Left ventricle myocardium inferior (tissue), 1 donor: ENCODE measurements around the gene CNOT4. TPM values are rescaled to one million over a fixed set of nuclear protein-coding genes. Genes with fewer than 3 reads are reported as not detected.

ENCODE experiments used
- DNase-seq: peaks from one replicate; pipeline ENCODE4 v3.0.0-alpha.2; 2020
- H3K27ac ChIP-seq: fragments of 200-600 bp; replicated peaks from 2 replicates; pipeline ENCODE4 v1.8.0; 2021
- H3K27me3 ChIP-seq: fragments of 200-600 bp; 2 replicates; pipeline ENCODE4 v1.8.0; 2021; ENCODE audit warnings: low read depth
- H3K36me3 ChIP-seq: fragments of 200-600 bp; 2 replicates; pipeline ENCODE4 v1.8.0; 2021
- H3K4me1 ChIP-seq: fragments of 200-600 bp; 2 replicates; pipeline ENCODE4 v1.8.0; 2021
- H3K4me3 ChIP-seq: fragments of 200-600 bp; 2 replicates; pipeline ENCODE4 v1.8.0; 2021; ENCODE audit warnings: mild to moderate bottlenecking, moderate library complexity
- H3K9me3 ChIP-seq: fragments of 200-600 bp; replicated peaks from 2 replicates; pipeline ENCODE4 v1.8.0; 2021
- intact Hi-C: fragments of 100-400 bp; cut with micrococcal nuclease; formaldehyde crosslinking; loops from one replicate; pipeline ENCODE4 v1.11.0; 2022
- total RNA-seq: library from RNA; stranded (reverse); fragmentation: NEBNext Ultra II Directional; extraction: Animal tissue kit (Norgen Biotek cat#: 25700); gene quantifications from one replicate; pipeline ENCODE4 v1.2.1, GENCODE V29; 2021
- TF ChIP-seq, protein P1 (sequence below): fragments of 200-600 bp; IDR thresholded peaks from 2 replicates; pipeline ENCODE4 v1.8.0; 2021; ENCODE audit warnings: antibody characterized with exemption, mild to moderate bottlenecking, borderline replicate concordance
- donor health status: DM: no; HTN: yes; CAD: no; lungs with severe emphysema.

CNOT4 gene
- total RNA-seq, 1 donor from 2014 or later: 26.1 TPM

DNA sequence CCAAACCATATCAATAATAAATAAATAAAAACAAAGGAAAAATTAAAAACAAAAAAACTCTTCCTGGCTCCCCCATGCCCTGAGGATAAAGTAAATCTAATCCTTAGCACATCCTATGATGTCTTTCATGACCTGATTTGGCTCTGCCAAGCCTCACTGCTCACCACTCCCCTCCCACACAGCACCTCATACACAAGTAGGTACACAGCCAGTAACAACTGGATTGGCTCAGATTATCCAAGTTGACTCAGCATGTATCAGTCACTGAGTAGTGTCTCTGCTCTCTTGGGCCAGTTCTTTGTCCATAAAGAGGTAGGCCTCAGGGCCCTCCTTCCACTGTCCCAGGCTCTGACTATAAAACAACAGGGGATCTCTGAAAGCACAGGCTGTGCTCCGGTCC lies 176.7 kb downstream of the CNOT4 start:
- Histone ChIP-seq H3K4me3 (no peak overlapping the region), H3K36me3 (no peaks in the 10 kb centered on the region), H3K27ac (no peak overlapping the region), H3K27me3 (no peaks in the 10 kb centered on the region), H3K9me3 (no peaks in the 10 kb centered on the region), H3K4me1 (no peaks in the 10 kb centered on the region)
- intact Hi-C loops: no loop called here
- TF ChIP-seq, protein P1, sequence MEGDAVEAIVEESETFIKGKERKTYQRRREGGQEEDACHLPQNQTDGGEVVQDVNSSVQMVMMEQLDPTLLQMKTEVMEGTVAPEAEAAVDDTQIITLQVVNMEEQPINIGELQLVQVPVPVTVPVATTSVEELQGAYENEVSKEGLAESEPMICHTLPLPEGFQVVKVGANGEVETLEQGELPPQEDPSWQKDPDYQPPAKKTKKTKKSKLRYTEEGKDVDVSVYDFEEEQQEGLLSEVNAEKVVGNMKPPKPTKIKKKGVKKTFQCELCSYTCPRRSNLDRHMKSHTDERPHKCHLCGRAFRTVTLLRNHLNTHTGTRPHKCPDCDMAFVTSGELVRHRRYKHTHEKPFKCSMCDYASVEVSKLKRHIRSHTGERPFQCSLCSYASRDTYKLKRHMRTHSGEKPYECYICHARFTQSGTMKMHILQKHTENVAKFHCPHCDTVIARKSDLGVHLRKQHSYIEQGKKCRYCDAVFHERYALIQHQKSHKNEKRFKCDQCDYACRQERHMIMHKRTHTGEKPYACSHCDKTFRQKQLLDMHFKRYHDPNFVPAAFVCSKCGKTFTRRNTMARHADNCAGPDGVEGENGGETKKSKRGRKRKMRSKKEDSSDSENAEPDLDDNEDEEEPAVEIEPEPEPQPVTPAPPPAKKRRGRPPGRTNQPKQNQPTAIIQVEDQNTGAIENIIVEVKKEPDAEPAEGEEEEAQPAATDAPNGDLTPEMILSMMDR: no peak
- no peak for DNase-seq

DNA sequence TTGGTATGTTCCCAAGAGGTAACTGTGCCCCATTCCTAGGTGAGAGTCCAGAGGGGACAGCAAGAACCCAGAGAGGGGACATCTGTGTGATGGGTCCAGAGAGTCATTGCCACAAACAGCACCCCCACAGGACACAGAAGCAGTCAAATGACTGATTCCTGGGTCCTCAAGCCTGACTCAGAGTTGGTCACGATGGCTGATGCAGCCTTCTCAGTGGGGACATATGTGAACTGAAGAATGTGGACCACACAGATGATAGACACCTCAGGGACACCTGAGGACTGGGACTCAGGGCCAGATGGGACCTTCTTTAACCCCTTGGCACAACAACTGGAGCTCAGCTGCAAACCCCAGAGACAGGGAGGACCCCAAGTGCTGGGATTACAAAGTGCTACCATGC lies 179.8 kb downstream of the CNOT4 start:
- intact Hi-C loops: no loop called here
- TF ChIP-seq, protein P1: no peak

DNA sequence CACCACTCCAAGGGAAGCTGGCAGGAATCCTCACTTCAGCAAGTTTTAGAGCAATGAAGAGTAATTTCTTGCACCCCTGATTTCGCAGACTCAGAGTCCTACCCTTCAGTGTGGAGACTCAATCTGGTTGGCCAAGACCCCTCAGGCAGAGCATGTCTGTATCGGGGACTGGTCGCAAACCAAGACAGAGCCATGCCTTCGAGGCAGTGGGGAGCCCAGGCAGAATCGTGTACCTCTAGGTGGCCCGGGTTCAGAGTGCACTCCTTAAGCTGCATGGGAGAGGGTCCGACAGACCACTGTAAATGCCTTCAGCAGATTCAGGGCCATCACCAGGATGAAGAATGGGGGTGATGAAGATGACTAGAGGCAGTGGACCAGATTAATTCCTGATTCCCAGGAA lies 181.4 kb downstream of the CNOT4 start:
- intact Hi-C loops: no loop called here
- no peaks in the 10 kb centered on the region for H3K4me1 ChIP-seq
- no peaks in the 10 kb centered on the region for H3K36me3 ChIP-seq
- no peaks in the 10 kb centered on the region for H3K9me3 ChIP-seq
- no peak overlapping the region for H3K27ac ChIP-seq
- H3K4me3 ChIP-seq: no peak overlapping the region
- H3K27me3 ChIP-seq: no peaks in the 10 kb centered on the region
- DNase-seq: no peak
- TF ChIP-seq, protein P1: no peak

More for the DNA sequence above, 179.8 kb downstream of the CNOT4 start:
- no peak overlapping the region for H3K4me3 ChIP-seq
- no peaks in the 10 kb centered on the region for H3K27me3 ChIP-seq
- H3K27ac ChIP-seq: no peak overlapping the region
- no peaks in the 10 kb centered on the region for H3K36me3 ChIP-seq
- DNase-seq: no peak
- no peaks in the 10 kb centered on the region for H3K9me3 ChIP-seq
- H3K4me1 ChIP-seq: no peaks in the 10 kb centered on the region

DNA sequence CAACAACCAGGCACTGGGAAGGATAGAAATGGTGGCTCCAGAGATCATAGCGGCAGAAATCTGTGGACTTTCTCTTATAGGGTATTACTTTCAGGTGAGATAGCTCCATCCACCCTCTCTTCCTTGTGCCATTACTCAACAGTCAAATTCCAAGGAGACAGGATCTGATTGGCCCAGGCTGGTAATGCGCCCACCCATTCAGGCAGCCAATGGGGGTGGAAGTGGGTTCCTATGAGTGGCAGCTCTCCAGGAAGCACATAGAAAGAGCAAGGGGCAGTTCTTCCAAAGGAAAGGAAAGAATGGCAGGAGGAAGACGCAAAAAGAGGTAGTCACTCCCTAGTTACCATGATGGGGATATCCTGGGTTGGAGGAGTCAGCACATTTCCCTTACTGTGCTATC lies 181.8 kb downstream of the CNOT4 start:
- H3K4me3 ChIP-seq: no peak overlapping the region
- H3K4me1 ChIP-seq: no peaks in the 10 kb centered on the region
- no peak for DNase-seq
- no peaks in the 10 kb centered on the region for H3K27me3 ChIP-seq
- intact Hi-C loops: no loop called here
- TF ChIP-seq, protein P1: no peak
- no peaks in the 10 kb centered on the region for H3K36me3 ChIP-seq
- no peak overlapping the region for H3K27ac ChIP-seq
- no peaks in the 10 kb centered on the region for H3K9me3 ChIP-seq

DNA sequence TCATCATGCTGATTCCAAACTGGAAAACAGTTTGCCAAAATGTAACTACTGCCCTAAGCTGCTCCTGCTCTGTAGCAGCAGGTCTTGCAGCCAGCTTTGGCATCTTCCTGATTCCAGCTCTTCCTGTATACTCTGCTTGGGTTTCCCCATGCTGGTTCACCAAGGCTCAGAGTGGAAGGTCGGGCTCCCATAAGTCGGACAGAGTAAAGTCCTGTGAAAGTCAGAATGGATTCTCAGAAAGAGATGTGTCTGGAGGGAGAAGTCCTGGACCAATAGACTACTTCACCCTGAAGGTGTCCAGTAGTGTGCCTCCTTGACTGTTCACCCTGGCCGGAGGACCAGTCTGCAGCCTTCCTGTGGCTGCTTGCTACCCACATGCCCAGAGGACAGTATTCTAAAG lies 182.4 kb downstream of the CNOT4 start:
- H3K36me3 ChIP-seq: no peaks in the 10 kb centered on the region
- no peaks in the 10 kb centered on the region for H3K27me3 ChIP-seq
- intact Hi-C loops: no loop called here
- H3K9me3 ChIP-seq: no peaks in the 10 kb centered on the region
- TF ChIP-seq, protein P1: no peak
- no peaks in the 10 kb centered on the region for H3K4me1 ChIP-seq
- no peak for DNase-seq
- no peak overlapping the region for H3K4me3 ChIP-seq
- no peak overlapping the region for H3K27ac ChIP-seq
